Omental fat pad (tissue), 4 donors: ENCODE data around the gene PITPNC1. TPM values are rescaled to one million over a fixed set of nuclear protein-coding genes. Genes with fewer than 3 reads are reported as not detected.
A peak's percentile ranks its signal among the peaks of the same experiment; 100 is the strongest.

Experiments used
- ATAC-seq: fragments of 150-250 bp; one replicate; pipeline ENCODE4 v1.9.1; 2016; ENCODE audit warnings: mild to moderate bottlenecking, moderate library complexity; ENCODE audit not compliant: low FRiP score
- DNase-seq: peaks from one replicate; pipeline ENCODE4 v3.0.0-alpha.2; 2019; ENCODE audit warnings: low spot score
- CTCF ChIP-seq, 3 donors: fragments of 450-650 bp; IDR thresholded peaks; one replicate each; pipeline ENCODE4 v1.5.1; 2016 to 2017; ENCODE audit warnings: antibody characterized with exemption in 3 of 3, mild to moderate bottlenecking in 3 of 3, moderate library complexity in 2 of 3
- total RNA-seq, 4 donors: library from RNA; depleted of rRNA; stranded (reverse); fragments of >200 nt; gene quantifications; one replicate each; pipeline ENCODE4 v1.1.0, GENCODE V29; 2016

The PITPNC1 gene
- total RNA-seq, 4 donors from 2014 or later, result 22.6 to 53.4 (median 35.0) TPM

GRCh38 chr17:67390646-67391361 is 13.7 kb downstream of the PITPNC1 start:
- ATAC-seq (peak; percentile 60), DNase-seq (no peak)
- TF ChIP-seq CTCF (IDR thresholded peaks at IDR 0.05), result no peak

GRCh38 chr17:67392111-67392510 is 15.0 kb downstream of the PITPNC1 start:
- no peak for ATAC-seq
- DNase-seq, result no peak
- no peak for TF ChIP-seq CTCF (IDR thresholded peaks at IDR 0.05)

- ATAC-seq (no peak), DNase-seq (no peak)
- TF ChIP-seq CTCF (IDR thresholded peaks at IDR 0.05), result no peak
These were observed 16.8 kb downstream of the PITPNC1 start for GRCh38 chr17:67393809-67394397.

GRCh38 chr17:67399676-67400075 is 22.6 kb downstream of the PITPNC1 start:
- no peak for DNase-seq
- TF ChIP-seq CTCF (IDR thresholded peaks at IDR 0.05), result no peak
- ATAC-seq, result no peak

GRCh38 chr17:67400193-67400592 is 23.1 kb downstream of the PITPNC1 start:
- DNase-seq, result no peak
- TF ChIP-seq CTCF (IDR thresholded peaks at IDR 0.05), result no peak
- no peak for ATAC-seq

GRCh38 chr17:67401106-67401505 is 24.0 kb downstream of the PITPNC1 start:
- ATAC-seq, result no peak
- no peak for TF ChIP-seq CTCF (IDR thresholded peaks at IDR 0.05)
- no peak for DNase-seq
